Keratinocyte (primary cell): Measurements from ENCODE around the gene ERBIN. TPM values are rescaled to one million over a fixed set of nuclear protein-coding genes. Genes with fewer than 3 reads are reported as not detected.

ENCODE experiments used
- DNase-seq: peaks from one replicate; pipeline ENCODE4 v3.0.0-alpha.2; 2011; ENCODE audit warnings: low read depth, missing footprints, low spot score
- FAIRE-seq: peaks from 2 replicates; lab custom pipeline; 2011; peaks lifted over from hg19 to GRCh38; lab: Jason Lieb, UNC
- H2AFZ ChIP-seq: 2 replicates; pipeline ENCODE4 v1.6.0; 2012; ENCODE audit warnings: low read length, control low read depth, inconsistent platforms; ENCODE audit not compliant: control insufficient read depth
- H3K27ac ChIP-seq: 2 replicates; pipeline ENCODE4 v1.5.1; 2011; ENCODE audit warnings: low read length; ENCODE audit not compliant: control insufficient read depth, insufficient read depth
- H3K27me3 ChIP-seq: 3 replicates; pipeline ENCODE4 v1.6.0; 2011; ENCODE audit warnings: low read length; ENCODE audit not compliant: control insufficient read depth, insufficient read depth; ENCODE audit errors: extremely low read depth
- H3K36me3 ChIP-seq, 2 experiments: 2 replicates in 1 of 2; 3 replicates in 1 of 2; pipeline ENCODE4 v1.5.1; 2011; ENCODE audit warnings: low read length in 2 of 2, mild to moderate bottlenecking in 1 of 2; ENCODE audit not compliant: control insufficient read depth in 2 of 2, insufficient read depth in 2 of 2; ENCODE audit errors: extremely low read depth in 1 of 2
- H3K4me1 ChIP-seq: 3 replicates; pipeline ENCODE4 v1.5.1; 2011; ENCODE audit warnings: low read length; ENCODE audit not compliant: control insufficient read depth, insufficient read depth; ENCODE audit errors: extremely low read depth
- H3K4me2 ChIP-seq: 3 replicates; pipeline ENCODE4 v1.6.0; 2011; ENCODE audit warnings: low read depth, low read length; ENCODE audit not compliant: control insufficient read depth, insufficient read depth; ENCODE audit errors: extremely low read depth
- H3K4me3 ChIP-seq, 3 experiments: fragments of 200-600 bp in 1 of 3; sonication (generic) in 1 of 3; 2 replicates in 2 of 3; 3 replicates in 1 of 3; pipeline ENCODE4 v1.5.1; 2011 to 2016; ENCODE audit warnings: low read length in 3 of 3, mild to moderate bottlenecking in 3 of 3, control low read depth in 2 of 3, inconsistent platforms in 1 of 3, low read depth in 1 of 3, mixed read lengths in 1 of 3, mixed run types in 1 of 3, moderate library complexity in 1 of 3; ENCODE audit not compliant: control insufficient read depth in 2 of 3, insufficient read depth in 2 of 3; ENCODE audit errors: extremely low read depth in 1 of 3
- H3K79me2 ChIP-seq: 2 replicates; pipeline ENCODE4 v1.6.0; 2012; ENCODE audit warnings: low read length; ENCODE audit not compliant: control insufficient read depth, insufficient read depth
- H3K9ac ChIP-seq: 3 replicates; pipeline ENCODE4 v1.6.0; 2011; ENCODE audit warnings: low read length; ENCODE audit not compliant: control insufficient read depth, insufficient read depth; ENCODE audit errors: extremely low read depth
- H3K9me1 ChIP-seq: 3 replicates; pipeline ENCODE4 v1.6.0; 2011; ENCODE audit warnings: low read length; ENCODE audit not compliant: control insufficient read depth, insufficient read depth; ENCODE audit errors: extremely low read depth
- H3K9me3 ChIP-seq: 2 replicates; pipeline ENCODE4 v1.5.1; 2012; ENCODE audit warnings: low read depth, low read length; ENCODE audit not compliant: control insufficient read depth
- H4K20me1 ChIP-seq: 3 replicates; pipeline ENCODE4 v1.6.0; 2011; ENCODE audit warnings: low read length; ENCODE audit not compliant: control insufficient read depth, insufficient read depth; ENCODE audit errors: extremely low read depth
- EZH2 ChIP-seq: IDR thresholded peaks from one replicate; pipeline ENCODE4 v1.6.1; 2012; ENCODE audit warnings: inconsistent platforms, mild to moderate bottlenecking, low read length, moderate library complexity
- dilution Hi-C: fragments of 300-500 bp; cut with MboI; formaldehyde crosslinking; loops from one replicate; pipeline ENCODE4 v1.7.0; 2020; ENCODE audit warnings: low sequenced_read_pairs; ENCODE audit not compliant: extremely low pct_ligation_motif_present
- polyA plus RNA-seq, 5 experiments: library from polyadenylated mRNA; depleted of rRNA in 3 of 5; stranded (reverse) in 3 of 5; stranded (forward) in 1 of 5; unstranded in 1 of 5; fragments of >200 nt; gene quantifications; 1 replicate in 1 of 5; 2 replicates in 3 of 5; 3 replicates in 1 of 5; pipeline versions ENCODE4 v1.2.1 to v1.2.3, GENCODE V29; 2011 to 2012; ENCODE audit warnings: missing spikeins in 2 of 5, low read depth in 1 of 5, low replicate concordance in 1 of 5
- TF ChIP-seq, protein P1 (sequence below), 3 experiments: IDR thresholded peaks in 1 of 3; conservative IDR thresholded peaks in 1 of 3; optimal IDR thresholded peaks in 1 of 3; 2 replicates in 2 of 3; 3 replicates in 1 of 3; pipeline versions ENCODE3 to v1.5.1; 2011; ENCODE audit warnings: low read length in 3 of 3, mild to moderate bottlenecking in 3 of 3, moderate library complexity in 2 of 3, control low read depth in 1 of 3, inconsistent platforms in 1 of 3; ENCODE audit not compliant: insufficient read depth in 2 of 3; ENCODE audit errors: extremely low read depth in 1 of 3

Gene ERBIN
- polyA plus RNA-seq, 1 donor (not counting 4 experiments of a cell fraction or from before 2014, with no cell fraction given), result 30.6 TPM

DNA sequence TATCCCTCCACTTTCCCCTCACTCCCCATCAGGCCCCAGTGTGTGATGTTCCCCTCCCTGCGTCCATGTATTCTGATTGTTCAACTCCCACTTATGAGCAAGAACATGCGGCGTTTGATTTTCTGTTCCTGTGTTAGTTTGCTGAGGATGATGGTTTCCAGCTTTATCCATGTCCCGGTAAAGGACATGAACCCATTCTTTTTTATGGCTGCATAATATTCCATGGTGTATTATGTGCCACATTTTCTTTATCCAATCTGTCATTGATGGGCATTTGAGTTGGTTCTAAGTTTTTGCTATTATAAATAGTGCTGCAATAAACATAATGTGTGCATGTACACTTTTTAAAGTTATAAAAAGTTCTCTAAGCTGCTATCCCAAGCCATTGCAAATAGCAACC is 75.6 kb downstream of the ERBIN start:
- Histone ChIP-seq H3K79me2 (peaks cover 55% of the 10 kb centered on the region), H2AFZ (no peak overlapping the region), H3K27me3 (no peaks in the 10 kb centered on the region), H3K9me3 (no peaks in the 10 kb centered on the region), H3K9ac (no peak overlapping the region), H3K9me1 (no peaks in the 10 kb centered on the region), H3K27ac (no peak overlapping the region), H3K4me1 (no peaks in the 10 kb centered on the region), H3K36me3 (peaks cover 0 to 3% of the 10 kb centered on the region in 2 experiments), H3K4me3 (no peak overlapping the region), H4K20me1 (no peaks in the 10 kb centered on the region), H3K4me2 (no peak overlapping the region)
- FAIRE-seq (no peak), DNase-seq (no peak)
- dilution Hi-C loops, result no loop called here
- TF ChIP-seq, protein P1, sequence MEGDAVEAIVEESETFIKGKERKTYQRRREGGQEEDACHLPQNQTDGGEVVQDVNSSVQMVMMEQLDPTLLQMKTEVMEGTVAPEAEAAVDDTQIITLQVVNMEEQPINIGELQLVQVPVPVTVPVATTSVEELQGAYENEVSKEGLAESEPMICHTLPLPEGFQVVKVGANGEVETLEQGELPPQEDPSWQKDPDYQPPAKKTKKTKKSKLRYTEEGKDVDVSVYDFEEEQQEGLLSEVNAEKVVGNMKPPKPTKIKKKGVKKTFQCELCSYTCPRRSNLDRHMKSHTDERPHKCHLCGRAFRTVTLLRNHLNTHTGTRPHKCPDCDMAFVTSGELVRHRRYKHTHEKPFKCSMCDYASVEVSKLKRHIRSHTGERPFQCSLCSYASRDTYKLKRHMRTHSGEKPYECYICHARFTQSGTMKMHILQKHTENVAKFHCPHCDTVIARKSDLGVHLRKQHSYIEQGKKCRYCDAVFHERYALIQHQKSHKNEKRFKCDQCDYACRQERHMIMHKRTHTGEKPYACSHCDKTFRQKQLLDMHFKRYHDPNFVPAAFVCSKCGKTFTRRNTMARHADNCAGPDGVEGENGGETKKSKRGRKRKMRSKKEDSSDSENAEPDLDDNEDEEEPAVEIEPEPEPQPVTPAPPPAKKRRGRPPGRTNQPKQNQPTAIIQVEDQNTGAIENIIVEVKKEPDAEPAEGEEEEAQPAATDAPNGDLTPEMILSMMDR (optimal IDR thresholded peaks at IDR 0.05 in 1 of 3, IDR thresholded peaks at IDR 0.05 in 1 of 3, conservative IDR thresholded peaks at IDR 0.05 in 1 of 3; ENCODE audit: extremely low read depth in 1 of 3, insufficient read depth in 2 of 3, low read length in 3 of 3), result no peak
- TF ChIP-seq EZH2, result no peak

DNA sequence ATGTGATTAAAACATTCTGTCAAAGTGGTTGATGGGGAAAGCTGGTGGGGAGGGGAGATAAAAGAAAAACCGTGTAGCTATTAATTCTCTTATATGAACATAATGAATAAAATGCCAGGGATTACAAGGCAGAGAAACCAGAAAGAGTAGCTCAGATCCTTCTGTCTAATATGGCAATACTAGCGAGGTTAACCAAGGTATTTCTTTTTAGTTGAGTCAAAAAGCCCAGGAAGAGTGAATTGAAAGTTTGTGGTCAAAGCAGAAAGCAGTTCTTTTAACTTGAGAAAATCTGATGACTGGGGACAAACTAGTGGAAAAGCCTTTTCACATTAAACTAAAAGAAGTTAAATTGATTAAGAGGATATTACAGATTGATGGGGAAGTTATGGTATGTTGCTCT is 76.0 kb downstream of the ERBIN start:
- no peaks in the 10 kb centered on the region for H3K4me1 ChIP-seq
- peaks cover 0 to 3% of the 10 kb centered on the region in 2 experiments for H3K36me3 ChIP-seq
- H3K79me2 ChIP-seq, result peaks cover 53% of the 10 kb centered on the region
- dilution Hi-C loops, result no loop called here
- no peak overlapping the region for H3K27ac ChIP-seq
- H3K9me1 ChIP-seq, result no peaks in the 10 kb centered on the region
- H3K9me3 ChIP-seq, result no peaks in the 10 kb centered on the region
- no peak overlapping the region for H3K4me2 ChIP-seq
- no peak for FAIRE-seq
- no peaks in the 10 kb centered on the region for H4K20me1 ChIP-seq
- H3K9ac ChIP-seq, result no peak overlapping the region
- no peak overlapping the region for H3K4me3 ChIP-seq
- no peak overlapping the region for H2AFZ ChIP-seq
- H3K27me3 ChIP-seq, result no peaks in the 10 kb centered on the region
- DNase-seq, result no peak
- TF ChIP-seq EZH2, result no peak
- TF ChIP-seq, protein P1 (optimal IDR thresholded peaks at IDR 0.05 in 1 of 3, IDR thresholded peaks at IDR 0.05 in 1 of 3, conservative IDR thresholded peaks at IDR 0.05 in 1 of 3; ENCODE audit: extremely low read depth in 1 of 3, insufficient read depth in 2 of 3, low read length in 3 of 3), result no peak
